Measurements from ENCODE around the gene DBNDD1.

DNA sequence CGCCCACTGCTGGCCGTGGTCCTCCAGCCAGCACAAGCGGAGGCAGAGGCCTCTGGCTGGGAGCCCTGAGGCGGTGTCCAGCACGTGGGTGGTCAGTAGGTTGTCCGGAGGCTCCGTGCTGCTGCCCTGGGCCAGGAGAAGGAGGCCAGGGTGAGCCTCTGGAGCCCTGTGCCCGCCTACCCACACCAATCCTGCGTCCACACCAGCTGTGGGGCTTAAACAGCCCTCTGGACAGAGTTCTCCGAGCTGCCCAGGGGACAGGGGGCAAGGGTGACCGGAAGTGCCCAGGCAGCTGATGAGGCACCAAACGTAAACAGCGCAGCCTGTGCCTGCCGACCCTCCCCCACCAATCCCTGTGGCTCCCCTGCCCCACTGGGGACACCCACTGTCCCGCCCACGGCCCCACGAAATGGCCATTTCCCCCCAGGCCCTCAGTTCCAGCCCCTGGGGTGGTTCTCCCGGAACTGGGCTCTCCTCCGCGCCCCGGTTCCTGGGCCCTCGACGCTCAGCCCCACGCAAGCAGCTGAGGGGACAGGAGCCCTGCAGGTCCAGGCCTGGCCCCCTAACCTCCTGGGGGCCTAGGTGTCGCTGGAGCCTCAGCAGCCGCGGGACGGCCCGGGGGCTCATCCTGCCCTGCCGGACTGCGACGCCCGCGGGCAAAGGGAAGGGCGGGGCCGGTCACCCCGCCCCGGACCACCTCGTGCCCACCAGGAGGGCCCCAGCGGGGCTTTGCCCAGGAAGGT is 27.9 kb upstream of the DBNDD1 start:
- TF ChIP-seq, protein P1, sequence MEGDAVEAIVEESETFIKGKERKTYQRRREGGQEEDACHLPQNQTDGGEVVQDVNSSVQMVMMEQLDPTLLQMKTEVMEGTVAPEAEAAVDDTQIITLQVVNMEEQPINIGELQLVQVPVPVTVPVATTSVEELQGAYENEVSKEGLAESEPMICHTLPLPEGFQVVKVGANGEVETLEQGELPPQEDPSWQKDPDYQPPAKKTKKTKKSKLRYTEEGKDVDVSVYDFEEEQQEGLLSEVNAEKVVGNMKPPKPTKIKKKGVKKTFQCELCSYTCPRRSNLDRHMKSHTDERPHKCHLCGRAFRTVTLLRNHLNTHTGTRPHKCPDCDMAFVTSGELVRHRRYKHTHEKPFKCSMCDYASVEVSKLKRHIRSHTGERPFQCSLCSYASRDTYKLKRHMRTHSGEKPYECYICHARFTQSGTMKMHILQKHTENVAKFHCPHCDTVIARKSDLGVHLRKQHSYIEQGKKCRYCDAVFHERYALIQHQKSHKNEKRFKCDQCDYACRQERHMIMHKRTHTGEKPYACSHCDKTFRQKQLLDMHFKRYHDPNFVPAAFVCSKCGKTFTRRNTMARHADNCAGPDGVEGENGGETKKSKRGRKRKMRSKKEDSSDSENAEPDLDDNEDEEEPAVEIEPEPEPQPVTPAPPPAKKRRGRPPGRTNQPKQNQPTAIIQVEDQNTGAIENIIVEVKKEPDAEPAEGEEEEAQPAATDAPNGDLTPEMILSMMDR (IDR thresholded peaks at IDR 0.05): no peak
- peak; percentile 34 to 45 for TF ChIP-seq POLR2AphosphoS5 (IDR thresholded peaks at IDR 0.05)
- TF ChIP-seq POLR2A (IDR thresholded peaks at IDR 0.05; ENCODE audit: low read depth): no peak
